Measurements from ENCODE around the gene STK17A.
"Not testable (repeated sequence)": the region's sequence is repeated elsewhere in the genome, so short reads cannot be mapped to it uniquely, and the experiment has no call there.

STK17A gene

DNA sequence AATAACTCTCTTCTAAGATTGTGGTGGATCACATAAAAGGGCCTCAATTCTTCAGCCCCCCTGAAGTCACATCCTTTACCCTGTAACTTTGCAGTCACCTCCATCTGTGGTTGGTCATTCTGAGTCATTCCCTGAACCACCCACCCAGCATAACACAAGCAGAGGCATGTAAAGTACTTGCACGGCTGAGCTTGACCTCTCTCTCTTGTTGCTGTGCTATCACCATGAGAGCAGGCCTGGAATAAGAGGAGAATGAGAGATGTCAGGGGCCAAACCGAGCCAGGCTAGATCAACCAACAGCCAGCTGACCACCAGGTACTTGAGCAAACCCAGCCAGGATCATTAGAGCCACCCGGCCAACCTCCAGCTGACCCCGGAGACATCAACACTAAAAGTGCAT is 13.5 kb upstream of the STK17A start:
- DNase-seq, result no peak

DNA sequence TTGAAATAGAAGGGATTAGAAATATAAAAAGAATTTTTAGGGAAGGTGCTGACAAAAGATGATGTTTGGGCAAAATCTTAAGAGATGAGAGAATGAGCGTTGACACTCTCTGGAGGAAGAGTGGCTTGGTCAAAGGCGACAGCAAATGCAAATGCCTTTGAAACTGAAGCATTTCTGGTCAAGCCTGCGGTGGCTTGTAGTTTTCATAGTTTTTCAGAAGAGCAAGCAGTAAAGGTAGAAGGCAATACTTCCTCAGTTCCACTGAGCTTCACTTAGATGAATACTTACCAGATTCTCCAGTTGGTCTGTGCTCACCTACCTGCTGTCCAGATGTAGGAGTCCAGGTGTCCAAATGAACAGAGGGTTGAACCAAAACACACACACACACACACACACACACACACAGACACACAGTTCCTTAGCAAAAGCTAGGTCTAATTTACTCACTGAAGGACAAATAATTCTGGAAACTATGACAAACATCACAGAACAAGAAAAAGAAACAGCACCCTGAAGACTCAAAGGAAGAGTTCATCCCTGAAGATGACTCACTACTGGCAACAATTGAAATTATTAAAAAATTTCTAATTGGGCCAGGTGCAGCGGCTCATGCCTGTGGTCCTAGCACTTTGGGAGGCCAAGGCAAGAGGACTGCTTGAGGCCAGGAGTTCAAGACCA is 12.1 kb upstream of the STK17A start:
- no peak for DNase-seq

DNA sequence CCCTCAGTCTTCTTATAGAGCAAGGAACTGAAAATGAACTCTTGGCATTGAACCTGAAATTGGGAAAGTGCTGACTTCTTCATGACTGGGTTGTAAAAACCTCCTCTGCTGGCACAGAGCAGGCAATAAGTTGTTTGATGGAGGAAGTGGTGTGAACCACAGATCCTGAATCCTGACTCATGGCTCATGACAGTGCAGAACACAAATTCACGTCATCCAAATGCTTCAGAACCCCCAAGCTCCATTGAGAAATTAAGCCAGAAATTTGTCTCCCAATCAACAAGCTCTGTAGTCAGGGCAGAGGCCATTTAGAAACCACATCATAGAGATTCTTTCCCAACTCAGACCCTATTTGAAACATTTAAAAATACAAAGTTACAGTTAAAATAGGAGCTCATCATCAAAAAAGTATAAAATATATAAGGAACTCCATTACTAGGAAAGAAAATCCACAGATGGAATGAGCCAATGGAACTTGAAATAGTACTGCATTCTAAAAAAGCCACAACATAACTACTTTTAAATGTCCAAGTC is 10.3 kb upstream of the STK17A start:
- DNase-seq, result no peak

DNA sequence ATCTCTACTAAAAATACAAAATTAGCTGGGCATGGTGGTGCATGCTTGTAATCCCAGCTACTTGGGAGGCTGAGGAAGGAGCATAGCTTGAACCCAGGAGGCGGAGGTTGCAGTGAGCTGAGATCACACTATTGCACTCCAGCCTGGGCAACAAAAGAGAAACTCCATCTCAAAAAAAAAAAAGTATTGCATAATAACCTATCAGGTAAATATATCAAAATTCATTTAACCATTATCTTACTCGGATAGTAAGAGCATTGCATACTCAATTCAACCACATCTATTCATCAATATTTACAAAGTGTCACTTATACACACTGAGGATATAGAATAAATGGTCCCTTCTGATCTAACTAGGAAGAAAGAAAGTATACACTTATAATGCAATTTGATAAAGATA is 9.1 kb upstream of the STK17A start:
- DNase-seq, result not testable (repeated sequence)

DNA sequence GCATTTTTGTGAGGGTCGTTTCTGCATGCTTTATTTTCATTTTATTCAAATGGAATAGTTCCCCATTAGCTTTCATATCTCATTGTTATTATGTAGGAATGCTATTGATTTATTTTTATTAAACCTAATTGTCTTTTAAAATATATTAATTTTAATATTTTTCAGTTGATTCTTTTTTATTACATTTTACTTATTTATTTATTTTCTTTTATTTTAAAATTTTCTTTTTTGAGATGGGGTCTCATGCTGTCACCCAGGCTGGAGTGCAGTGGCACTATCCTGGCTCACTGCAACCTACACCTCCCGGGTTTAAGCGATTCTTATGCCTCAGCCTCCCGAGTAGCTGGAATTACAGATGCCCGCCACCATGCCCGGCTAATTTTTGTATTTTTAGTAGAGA is 7.4 kb upstream of the STK17A start:
- no peak for DNase-seq

DNA sequence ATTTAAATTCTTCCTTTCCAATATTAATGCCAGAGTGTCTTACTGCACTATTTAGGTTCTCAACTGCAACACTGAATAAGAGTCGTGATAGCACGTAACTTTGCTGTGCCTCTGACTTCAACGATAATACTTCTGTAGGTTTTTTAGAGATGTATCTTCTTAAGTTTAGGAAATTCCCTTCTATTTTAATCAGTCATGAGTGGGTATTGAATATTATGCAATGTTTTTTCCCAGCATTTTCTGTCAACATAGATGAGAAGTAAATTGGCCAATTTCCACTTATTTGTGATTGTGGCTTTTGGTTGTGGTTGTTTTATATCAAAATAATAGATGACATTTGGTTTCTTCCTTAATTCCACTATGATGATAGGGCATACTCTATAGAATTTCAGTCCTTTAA is 6.7 kb upstream of the STK17A start:
- DNase-seq, result no peak

DNA sequence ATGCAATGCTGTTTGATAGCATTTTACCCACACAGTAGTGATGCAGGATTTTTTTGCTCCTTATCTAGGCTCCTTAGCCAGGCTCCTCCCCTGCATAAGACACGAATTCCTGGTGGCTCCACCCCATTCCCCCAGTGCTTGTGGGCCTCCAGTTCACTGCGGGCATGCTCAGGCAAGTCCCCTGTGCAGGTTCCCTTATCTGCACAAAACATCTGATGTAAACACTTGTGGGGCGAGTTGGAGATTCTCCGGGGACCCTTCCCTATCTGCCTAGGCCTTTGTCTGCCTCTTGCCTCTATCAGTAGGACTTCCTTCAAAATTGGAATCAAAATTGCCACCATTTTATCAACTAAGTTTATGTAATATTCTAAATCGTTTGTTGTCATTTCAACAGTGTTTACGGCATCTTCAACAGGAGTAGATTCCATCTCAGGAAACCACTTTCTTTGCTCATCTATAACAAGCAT is 5.4 kb upstream of the STK17A start:
- no peak for DNase-seq

DNA sequence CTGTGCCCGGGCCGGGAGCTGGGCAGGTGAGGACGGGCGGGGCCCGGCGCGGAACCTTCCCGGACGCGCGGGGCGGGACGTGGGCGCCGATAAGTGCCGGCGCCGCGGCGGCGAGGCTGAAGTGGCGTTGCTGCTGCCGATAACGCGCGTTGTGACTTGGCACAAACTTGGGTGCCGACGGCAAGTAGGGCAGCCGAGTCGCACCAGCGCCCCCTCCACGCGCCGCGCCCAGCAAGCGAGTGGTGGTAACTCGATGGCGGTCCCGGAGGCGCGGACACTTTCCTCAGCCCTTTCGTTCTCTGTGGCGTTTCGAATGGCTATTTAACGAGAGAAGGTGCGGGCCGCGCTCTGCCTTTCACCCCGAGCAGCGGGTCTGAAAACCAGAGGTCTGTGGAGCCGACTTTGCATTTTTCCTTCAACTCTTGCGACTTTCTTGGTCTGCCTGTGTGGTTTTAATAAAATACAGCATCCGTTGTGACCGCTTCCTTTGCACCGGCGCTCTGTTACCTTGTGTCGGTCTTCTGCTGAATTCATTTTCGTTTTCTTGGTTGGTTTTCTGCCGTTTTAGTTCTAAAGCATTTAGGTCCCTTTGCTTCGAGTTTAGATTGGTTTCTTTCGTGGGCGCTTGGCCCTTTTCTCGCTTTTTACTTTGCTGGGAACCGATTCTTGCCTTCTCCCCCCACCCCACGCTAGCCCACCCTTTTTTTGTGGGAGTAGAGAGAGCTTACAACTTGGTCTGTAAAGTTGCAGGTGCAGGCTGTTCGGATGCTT is 701 bp downstream of the STK17A start:
- peak; percentile 37 to 66 for DNase-seq

DNA sequence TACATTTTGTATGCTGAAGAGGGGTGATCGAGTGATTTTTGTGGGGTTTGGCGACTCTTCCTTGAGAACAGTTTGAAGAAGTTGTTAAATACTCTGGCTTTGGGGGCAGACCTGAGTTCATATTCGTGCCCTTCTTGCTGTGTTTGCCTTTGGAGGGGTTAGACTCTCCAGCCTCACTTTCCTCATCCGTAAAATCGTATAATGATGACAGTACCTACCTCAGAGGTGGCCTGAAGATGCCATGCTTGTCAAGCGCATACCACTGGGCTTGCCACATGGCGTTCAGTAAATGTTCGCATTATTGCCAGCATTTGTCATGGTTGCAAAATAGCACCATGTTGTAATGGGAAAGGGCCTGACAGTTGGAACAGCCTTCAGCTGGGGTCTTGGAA is 1.3 kb downstream of the STK17A start:
- no peak for DNase-seq

DNA sequence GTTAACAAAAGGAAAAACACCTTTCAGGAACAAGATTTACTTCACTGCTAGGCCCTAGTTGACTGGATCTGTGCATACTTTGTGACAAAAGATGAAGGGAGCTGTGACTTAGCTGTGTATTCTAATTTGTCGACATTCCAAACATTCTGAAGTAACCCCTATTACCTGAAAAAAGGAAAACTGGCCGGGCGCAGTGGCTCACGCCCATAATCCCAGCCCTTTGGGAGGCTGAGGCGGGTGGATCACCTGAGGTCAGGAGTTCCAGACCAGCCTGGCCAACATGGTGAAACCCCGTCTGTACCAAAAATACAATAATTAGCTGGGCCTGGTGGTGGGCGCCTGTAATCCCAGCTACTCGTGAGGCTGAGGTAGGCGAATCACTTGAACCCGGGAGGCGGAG is 1.8 kb downstream of the STK17A start:
- not testable (repeated sequence) for DNase-seq

DNA sequence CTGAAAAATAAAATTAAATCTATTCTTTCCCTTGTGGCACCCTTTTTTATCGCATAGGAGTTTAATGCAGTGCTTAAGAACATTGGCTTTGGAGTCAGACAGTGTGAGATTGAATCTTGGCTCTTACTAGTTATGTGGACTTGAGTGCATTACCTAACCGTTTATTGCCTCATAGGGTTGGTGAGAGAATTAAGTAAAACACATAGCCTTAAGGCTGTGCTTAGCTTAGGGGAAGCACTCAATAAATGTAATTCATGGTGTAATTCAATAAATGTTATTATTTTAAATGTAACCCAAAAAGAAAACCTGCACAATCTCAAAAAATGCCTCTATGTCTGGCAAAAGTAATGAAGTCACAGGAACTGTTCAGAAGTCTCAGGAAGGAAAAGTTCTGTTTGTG is 2.7 kb downstream of the STK17A start:
- no peak for DNase-seq

DNA sequence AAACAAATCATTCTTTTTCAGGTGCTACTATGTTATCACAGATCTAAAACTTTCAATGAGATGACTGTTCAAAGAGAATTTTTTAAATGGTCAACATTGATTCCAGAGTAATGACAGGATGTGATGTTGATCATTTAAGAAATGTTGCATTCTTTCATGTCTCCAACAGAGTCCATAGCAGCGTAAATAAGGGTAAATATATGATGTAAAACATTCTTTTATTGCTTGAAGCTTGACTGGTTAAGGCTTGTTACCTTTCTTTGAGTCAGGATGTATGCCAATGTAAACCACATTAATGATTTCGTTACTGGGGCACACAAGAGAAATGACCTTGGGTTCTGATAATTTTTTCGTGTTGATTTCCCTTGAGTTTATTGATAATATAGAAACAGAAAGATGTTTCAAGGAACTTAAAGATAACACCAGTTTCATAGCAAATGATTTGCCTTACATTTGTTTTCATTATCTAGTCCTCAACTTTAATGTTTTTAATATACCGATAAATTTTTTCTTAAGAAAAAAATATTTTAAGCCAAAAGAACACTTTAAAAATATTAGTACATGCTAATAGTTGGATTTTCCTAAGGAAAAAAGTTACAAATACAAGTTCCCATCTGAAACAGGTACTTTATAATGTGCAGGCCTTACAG is 3.5 kb downstream of the STK17A start:
- no peak for DNase-seq

DNA sequence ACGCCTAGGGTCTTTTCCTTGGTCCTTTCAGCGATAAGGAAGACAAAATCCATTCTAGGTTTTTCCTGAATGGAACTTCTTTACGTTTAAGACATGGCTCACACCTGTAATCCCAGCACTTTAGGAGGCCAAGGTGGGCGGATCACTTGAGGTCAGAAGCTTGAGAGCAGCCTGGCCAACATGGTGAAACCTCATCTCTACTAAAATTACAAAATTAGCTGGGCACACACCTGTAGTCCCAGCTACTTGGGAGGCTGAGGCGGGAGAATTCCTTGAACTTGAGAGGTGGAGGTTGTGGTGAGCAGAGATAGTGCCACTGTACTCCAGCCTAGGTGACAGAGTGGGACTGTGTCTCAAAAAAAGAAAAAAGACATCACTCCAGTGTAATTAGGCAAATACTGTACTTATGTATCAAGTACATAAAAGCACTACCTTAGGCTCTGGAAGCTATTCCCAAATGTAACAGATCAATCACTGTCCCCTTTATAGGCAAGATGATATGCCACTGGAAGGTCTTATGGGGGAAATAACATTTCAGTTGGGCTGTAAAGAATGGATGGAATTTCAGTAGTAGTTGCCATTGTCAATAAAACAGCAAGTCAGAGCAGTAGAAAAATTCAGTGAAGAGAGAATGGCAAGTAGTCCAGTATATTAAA is 5.7 kb downstream of the STK17A start:
- no peak for DNase-seq

DNA sequence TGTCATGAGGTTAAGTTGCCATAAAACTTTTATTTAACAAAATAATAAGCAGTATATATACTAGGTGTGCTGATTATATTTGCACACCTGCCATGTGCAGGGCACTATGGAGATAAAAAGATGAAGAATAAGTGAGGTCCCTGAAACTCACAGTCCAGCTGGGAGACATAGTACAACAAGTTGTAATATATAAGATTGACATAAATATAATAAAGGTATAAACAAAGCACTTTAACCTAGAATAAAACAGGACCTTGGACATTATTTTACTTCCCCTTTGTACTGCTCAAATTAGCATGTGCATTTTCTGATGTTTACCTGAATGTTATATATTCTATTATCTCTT is 6.2 kb downstream of the STK17A start:
- DNase-seq, result no peak

DNA sequence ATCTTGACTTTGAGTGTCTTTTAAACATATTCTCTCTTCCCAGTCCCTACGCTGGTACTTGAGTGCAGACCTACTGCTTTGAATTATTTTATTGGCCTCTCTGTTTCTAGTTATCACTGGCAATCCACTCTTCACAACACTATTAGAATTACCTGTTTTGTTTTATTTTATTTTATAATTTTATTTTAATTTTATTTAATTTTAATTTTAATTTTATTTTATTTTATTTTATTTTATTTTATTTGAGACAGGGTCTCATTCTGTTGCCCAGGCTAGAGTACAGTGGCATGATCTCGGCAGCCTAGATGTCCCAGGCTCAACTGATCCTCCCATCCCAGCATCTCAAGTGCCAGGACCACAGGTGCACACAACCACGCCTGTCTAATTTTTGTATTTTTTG is 6.8 kb downstream of the STK17A start:
- DNase-seq, result no peak

DNA sequence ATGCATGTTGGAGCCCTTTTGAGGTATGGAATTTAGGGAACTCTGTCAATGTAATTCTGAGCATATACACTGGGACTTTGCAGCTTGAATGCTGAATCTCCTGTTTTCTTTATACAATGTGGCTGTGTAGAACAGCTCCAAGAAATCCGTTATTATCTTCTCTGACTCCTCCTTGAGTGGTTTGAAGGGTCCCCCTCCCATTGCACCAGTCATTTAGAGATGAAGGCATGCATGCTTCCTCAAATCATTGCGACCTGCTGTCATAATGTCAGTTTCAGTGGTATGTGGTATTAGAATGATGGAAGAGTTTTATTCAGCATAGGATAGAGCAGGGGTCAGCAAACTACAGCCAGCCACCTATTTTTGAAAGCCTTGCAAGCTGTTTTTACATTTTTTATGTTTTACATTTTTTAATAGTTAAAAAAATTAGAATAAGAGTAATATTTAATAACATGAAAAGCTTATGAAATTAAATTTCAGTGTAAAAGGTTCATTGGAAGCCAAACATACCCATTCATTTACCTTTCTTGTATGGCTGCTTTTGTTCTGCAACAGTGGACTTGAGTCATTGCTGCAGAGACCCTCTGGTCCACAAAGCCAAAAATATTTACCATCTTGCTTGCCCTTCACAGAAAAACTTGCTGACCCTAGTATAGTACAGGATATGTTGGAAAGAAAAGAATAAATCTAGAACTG is 8.1 kb downstream of the STK17A start:
- DNase-seq, result no peak

DNA sequence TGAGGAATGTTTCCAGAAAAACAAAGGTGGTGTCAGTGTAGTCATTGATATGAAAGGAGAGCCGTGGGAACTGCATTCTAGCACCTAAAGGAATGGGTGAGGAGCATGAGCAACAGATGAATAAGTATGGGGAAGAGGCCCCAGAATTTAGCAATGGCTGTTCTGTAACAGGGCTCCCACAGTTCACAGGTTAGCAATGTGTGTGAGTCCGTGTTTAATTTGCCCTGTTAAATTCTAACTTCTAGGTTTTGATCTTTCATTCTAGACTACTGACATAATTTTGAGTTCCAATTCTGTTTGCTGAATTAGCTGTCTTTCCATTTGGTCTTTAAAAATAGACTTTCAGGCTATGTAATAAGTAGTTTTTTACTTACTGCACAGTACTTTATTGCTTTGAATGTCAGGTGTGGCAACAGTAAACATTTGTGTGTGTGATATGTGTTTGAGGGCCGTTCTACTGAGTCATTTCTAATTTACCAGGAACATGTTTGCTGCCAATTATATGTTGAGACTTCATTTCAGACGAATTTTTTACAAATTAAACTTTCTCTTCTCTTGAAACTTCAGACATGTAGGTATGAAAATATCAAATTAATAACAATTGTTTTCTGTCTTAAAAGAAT is 8.8 kb downstream of the STK17A start:
- no peak for DNase-seq

DNA sequence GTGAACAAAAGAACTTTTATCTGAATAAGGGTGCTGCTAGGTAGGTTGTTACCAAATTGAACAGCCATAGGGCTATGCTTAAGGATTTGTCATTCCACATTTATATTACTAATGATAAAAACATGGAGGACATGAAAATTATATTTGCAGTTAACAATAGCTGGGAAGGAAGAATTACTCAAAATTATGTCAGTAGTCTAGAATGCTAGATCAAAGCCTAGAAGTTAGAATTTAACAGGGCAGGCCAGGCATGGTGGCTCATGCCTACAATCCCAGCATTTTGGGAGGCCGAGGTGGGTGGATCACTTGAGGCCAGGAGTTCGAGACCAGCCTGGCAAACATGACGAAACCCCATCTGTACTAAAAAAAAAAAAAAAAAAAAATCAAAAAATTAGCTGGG is 9.4 kb downstream of the STK17A start:
- DNase-seq, result no peak

DNA sequence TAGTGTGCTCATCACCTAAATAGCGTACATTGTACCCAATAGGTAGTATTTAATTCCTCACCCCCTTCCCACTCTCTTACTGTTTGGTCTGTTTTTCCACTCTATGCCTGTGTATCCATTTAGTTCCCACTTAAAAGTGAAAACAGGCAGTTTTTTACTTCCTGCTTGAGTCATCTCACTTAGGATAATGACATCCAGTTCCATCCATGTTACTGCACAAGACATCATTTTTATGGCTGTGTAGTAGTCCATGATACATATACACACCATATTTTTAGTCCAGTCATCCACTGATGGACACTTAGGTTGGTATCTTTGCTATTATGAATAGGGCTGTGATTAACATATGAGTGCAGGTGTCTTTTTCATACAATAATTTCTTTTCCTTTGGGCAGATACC is 10.1 kb downstream of the STK17A start:
- DNase-seq, result no peak

DNA sequence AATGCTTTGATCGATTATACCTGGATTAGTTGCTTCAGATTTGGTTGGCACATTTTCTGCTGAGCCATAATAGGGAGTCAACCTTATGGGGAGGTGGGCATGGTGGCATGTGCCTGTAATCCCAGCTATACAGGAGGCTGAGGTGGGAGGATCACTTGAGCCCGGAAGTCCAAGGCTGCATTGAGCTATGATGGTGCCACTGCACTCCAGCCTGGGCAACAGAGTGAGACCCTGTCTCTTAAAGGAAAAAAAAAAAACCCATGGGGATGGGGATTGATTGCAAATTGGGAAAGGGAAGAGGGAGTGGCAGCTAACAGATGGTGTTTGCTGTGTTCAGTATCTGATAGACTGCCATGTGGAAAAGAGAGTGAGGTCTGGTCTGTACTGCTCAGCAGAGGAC is 11.1 kb downstream of the STK17A start:
- DNase-seq, result peak in 1 of 2 experiments; percentile 5

DNA sequence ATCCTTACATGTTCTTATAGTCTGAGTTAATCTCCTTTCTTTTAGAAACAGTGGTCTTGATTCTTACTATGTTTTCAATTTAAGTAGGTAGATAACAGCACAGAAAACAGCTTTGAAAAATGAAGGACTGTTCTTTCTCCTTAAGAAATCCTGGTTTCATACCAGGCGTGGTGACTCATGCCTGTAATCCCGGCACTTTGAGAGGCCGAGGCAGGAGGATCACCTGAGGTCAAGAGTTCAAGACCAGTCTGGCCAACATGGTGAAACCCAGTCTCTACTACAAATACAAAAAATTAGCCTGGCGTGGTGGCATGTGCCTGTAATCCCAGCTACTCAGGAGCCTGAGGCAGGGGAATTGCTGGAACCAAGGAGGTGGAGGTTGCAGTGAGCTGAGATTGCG is 13.5 kb downstream of the STK17A start:
- not testable (repeated sequence) for DNase-seq

DNA sequence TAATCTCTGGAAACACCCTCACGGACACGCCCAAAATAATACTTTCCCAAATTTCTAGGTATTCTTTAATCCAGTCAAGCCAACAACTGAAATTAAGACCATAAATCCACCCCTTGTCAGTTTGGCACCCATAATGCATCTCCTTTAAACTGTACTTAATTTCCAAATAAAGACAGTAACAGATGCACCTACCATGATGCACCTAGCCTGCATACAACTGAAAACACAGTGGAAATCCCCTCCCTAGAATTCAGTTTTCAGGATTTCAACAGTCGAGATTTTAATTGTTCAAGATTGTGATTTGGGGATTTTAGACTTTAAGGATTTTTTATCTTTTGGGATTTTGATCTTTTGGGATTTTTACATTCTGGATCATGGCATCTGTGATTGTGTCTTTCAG is 17.1 kb downstream of the STK17A start:
- DNase-seq, result no peak
